HG03280 (cell line): ENCODE results near the gene TXNRD2.
"Not testable (repeated sequence)": the region's sequence is repeated elsewhere in the genome, so short reads cannot be mapped to it uniquely, and the experiment has no call there.

ENCODE experiments used
- ATAC-seq: cut with Tn5 transposase; IDR thresholded peaks from one replicate; pipeline ENCODE4 v1.9.1; 2021; ENCODE audit warnings: mild to moderate bottlenecking, moderate library complexity; ENCODE audit not compliant: unreplicated experiment

The TXNRD2 gene

DNA sequence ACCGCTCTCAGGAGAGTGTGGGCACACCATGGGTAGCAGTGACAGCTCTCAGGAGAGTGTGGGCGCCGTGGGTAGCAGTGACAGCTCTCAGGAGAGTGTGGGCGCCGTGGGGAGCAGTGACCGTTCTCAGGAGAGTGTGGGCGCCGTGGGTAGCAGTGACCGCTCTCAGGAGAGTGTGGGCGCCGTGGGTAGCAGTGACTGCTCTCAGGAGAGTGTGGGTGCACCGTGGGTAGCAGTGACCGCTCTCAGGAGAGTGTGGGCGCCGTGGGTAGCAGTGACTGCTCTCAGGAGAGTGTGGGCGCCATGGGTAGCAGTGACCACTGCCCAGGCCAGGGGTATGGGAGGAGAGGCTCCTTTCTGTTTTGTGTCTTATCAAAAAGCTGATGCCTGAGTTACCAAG is 33.7 kb downstream of the TXNRD2 start:
- ATAC-seq: not testable (repeated sequence)

- ATAC-seq: not testable (repeated sequence)
These were observed 34.8 kb downstream of the TXNRD2 start for GRCh38 chr22:19906864-19907263.

- ATAC-seq: no peak
These were observed 36.0 kb downstream of the TXNRD2 start for GRCh38 chr22:19905347-19906276.

- ATAC-seq: no peak
These were observed 36.7 kb downstream of the TXNRD2 start for GRCh38 chr22:19904935-19905334.

DNA sequence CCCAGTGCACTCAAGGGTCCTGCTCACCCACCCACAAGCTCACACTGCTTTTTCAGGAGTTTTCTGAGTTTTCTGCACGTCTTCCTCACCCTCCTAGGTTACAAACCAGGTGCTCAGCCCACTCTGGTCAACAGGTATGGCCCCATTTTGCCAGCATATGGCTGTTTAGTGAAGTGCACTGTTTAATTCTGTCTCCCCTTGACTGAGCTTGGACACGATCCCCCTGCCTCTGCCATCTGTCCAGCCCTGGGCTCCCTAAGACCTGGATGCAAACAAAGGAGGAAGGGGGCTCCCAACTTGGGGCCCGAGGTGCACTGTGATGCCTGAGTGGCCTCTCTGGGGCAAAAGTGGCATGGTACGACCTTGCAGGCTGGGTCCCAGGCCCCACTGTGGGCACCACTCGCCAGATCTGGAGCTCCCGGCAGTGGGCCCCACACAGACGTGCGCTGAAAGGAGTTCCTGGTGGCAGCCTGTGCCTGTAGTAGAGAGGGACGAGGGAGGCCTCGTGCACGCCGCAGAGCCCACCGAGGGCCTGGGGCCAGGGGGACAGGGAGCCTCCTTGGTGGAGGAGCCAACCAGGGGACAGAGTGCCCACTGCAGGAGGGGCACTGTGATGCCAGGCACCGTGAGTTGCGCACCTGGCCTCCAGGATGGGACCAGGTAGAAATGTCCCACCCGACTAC is 37.3 kb downstream of the TXNRD2 start:
- ATAC-seq: no peak

GRCh38 chr22:19903513-19903912 is 38.1 kb downstream of the TXNRD2 start:
- no peak for ATAC-seq

DNA sequence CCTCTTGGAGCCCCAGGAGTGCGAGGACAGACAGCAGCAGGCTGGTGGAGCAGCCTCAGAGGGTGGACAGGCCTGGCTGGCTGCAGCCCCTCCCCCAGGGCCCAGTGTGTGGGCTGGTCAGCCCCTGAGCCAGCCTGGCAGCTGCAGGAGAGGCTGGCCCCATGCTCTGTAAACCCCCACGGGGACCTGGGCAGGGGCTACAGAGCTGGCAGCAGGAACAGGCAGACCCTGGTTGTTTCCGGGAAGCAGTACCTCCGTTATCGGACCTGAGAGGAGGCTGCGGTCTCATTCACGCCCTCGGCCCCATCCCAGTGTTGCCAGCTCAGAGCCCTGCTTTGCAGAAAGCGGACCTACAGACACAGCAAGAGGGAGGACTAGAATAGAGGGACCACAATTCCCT is 38.6 kb downstream of the TXNRD2 start:
- ATAC-seq: no peak

DNA sequence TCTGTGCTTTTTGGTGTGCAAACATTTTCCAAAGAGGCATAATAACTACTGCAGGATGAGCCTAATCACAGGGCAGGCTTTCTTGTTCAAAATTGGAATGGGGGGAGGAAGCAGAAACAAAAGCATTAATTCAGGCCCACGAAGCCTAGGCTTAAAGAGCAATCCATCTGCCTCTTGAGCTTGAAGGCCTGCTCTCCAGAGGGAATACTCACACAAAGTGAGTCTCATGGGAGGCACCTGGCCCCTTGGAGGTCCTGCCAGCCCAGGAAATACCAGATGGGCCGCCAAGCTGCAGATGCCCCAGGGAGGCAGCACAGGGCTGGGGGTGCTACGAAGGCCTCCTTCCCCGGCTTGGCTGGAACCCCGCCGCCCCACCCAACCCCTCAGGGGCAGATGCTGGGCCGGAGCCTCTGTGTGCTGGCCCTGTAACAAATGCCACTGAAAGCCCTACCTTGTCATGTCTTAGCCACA is 39.3 kb downstream of the TXNRD2 start:
- no peak for ATAC-seq

- no peak for ATAC-seq
These were observed 39.9 kb downstream of the TXNRD2 start for GRCh38 chr22:19901577-19902244.

DNA sequence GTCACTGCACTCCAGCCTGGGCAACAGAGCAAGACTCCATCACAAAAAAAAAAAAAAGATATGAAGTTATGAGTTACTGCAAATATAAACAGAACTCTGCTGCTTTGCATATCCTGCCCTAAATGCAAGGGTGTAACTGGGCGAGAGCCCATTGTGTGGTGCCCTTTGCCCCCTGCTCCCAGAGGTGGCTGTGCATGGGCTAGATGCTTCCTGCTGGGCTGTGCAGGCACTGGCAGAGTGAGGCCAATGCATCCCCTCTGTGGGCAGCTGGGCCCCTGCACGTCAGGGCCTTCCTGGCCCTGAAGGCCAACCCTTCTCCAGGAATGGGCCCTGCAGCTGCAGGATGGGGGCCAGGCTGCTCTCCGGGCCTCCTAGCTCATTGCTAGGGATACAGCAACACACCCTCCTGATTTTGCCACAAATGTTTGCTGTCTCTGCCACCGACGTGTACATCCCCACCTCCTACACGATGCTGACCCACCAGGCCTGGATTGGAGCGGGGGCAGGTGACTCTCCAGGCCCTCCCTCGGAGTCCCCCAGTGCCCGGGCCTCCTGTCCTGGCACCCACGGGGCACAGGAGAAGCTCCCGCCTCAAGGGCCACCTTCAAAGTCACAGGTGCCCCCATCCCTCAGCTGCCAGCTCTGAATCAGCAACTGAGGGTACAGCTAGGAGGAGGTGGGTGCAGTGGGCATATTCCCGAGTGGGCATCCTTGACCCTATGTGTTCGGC is 40.7 kb downstream of the TXNRD2 start:
- no peak for ATAC-seq

GRCh38 chr22:19898831-19899567 is 42.6 kb downstream of the TXNRD2 start:
- ATAC-seq: no peak

GRCh38 chr22:19898145-19898544 is 43.5 kb downstream of the TXNRD2 start:
- no peak for ATAC-seq

- ATAC-seq: no peak
These were observed 43.9 kb downstream of the TXNRD2 start for GRCh38 chr22:19897726-19898125.

DNA sequence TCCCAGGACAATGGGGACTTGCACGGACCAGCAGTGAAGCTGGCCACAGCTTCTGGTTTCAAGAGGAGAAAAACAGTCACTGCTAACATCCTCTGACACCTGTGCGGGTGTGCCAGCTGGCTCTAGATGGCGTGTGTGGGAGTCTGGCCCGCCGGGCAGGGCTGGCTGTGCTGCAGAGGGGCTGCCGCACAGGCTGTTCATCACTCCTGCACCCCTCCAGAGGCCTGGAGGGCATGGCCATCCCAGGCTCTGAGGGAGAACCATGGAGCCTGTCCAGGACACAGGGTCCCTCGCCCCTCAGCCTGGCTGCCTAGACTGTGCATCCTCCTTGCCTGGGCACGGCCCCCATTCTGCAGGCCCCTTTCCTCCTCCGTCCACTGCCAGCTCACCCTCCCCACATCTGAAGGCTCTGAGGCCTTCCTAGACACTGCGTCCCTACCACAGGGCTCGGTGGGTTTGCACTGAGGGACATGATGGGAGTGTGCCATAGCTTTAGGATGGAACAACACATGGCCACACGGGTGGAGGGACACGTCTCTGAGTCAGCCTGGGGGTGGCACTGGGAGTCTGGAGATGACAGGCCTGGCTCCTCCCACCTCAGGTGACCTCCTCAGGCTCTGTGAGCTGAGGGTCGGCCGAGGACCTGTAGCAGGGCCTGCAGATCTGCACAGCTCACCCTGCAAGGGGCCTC is 44.8 kb downstream of the TXNRD2 start:
- no peak for ATAC-seq

GRCh38 chr22:19895160-19895849 is 46.3 kb downstream of the TXNRD2 start:
- no peak for ATAC-seq

DNA sequence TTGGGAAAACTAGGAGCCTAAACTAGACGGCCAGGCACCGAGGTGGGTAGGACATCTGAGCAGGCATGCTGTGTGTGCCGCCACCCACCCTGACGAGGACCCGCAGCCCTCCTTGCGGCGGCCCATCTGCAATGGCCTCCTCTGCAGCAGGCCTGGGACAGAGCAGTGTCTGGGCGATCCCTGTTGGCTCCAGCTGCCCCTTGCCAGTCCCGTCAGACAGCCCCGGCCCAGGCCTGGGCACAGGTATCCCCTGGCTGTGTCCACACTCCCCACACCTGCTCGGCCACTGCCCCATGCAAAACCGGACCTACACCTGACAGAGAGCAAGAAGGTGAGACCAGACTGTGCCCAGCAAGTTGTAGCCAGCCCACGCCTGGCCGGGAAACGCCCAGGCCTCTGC is 48.3 kb downstream of the TXNRD2 start:
- ATAC-seq: no peak

GRCh38 chr22:19892925-19893324 is 48.7 kb downstream of the TXNRD2 start:
- no peak for ATAC-seq

GRCh38 chr22:19892257-19892879 is 49.2 kb downstream of the TXNRD2 start:
- no peak for ATAC-seq
